ENCODE data around the gene MAGI1.
A peak's percentile ranks its signal among the peaks of the same experiment; 100 is the strongest.
"Not testable (repeated sequence)": the region's sequence is repeated elsewhere in the genome, so short reads cannot be mapped to it uniquely, and the experiment has no call there.

Gene MAGI1

DNA sequence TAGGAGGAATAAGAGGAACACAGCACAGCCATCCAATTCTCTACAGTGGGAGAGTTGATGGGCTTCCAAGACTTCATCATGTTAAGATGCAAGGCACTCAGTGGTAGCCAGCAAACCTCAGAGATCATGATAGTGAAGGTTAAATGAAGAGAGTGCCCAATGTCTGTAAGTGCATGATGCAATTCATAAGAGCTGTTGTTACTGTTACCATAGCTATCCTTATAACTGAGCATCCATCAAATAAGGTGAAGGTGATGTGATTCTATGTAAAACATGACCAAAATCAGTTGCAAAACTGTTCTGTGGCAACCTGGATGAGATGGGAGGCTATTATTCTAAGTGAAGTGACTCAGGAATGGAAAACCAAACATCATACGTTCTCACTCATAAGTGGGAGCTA lies 289.7 kb downstream of the MAGI1 start:
- no peak for DNase-seq (ENCODE audit: low spot score)

DNA sequence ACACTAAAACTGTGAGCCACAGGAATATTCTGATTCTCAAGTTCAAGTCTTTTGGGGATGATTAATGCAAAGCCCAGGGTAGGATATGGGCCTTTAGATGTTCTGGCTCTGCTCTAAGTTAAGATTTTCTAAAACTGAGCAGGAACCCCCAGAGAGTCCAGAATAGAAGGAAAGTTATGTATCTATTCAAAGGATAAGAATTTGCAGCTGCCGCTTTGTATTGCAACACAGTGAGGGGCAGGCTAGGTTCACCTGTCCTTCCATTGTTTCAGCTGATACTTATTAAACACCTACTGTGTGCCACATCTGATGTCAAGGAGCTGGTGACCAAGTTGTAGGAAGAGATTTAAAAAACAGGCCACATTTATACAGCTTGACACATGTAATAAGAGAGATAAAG lies 290.4 kb downstream of the MAGI1 start:
- no peak for DNase-seq (ENCODE audit: low spot score)

DNA sequence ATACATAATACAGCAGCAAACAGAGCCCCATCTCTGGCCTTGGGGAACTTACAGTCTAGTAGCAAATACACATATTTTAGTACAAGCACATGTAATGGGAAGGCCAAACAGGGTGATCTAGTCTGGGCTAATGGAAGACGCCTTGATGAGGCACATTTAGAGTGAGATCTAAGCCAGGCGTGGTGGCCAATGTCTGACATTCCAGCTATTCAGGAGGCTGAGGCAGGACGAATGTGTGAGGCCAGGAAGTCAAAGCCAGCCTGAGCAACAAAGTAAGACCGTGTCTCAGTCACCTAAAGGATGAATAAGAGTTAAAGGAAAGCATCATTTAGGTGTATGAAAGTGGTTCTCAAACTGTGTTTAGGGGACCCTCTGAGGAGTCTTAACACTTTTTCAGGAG lies 291.9 kb downstream of the MAGI1 start:
- no peak for DNase-seq (ENCODE audit: low spot score)

DNA sequence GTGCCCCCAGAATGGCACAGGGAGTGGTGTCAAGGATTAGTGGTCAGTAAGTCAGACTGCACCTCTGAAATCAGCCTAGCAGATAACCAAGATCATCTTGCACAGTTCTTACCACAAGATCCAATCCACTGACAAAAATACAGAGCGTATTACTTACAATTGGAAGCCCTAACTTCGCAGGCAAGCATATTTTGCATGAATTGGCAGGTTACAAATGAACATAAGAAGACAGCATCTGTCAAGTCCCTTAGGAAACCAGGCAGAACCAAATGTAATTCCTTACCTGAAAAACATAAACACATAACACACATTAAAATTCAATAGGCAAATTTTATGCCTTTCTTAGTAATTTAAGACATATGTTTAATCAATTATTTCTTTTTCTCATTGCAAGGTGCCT lies 293.4 kb downstream of the MAGI1 start:
- DNase-seq (ENCODE audit: low spot score), result peak; percentile 79

DNA sequence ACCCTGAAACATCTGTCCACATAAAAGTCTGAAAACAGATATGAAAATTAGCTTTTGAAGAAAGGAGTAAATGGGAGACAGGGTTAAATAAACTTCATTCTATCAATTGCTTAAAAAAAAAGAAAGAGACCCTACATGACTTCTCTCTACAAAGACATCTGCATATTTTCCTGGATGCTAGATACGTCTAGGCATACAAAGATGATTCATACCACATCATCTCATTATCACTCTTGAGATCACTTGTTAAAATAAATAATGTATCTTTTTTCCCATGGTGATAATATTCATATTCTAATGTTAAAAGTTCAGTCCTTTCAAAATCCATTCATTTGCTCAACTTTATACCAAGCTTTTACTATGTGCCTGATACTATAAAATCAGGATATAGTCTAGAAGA lies 295.8 kb downstream of the MAGI1 start:
- no peak for DNase-seq (ENCODE audit: low spot score)

DNA sequence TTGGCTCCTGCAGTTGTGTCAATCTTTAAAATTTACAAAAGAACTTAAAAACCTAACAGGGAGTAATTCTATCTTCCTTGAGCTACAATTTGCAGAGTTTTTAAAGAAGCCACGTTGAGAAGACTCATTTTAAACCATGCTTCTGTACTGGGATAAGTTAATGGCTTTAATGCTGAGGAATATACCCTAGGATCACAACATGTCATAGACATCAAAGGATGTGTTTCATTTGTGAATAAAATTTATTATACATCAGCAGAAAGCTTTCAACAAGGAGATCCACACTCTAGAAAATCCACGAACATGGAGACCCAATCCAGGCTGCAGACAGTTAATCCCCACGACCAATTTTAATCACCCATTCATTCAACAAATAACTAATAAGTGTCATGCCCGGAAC lies 297.2 kb downstream of the MAGI1 start:
- no peak for DNase-seq (ENCODE audit: low spot score)

DNA sequence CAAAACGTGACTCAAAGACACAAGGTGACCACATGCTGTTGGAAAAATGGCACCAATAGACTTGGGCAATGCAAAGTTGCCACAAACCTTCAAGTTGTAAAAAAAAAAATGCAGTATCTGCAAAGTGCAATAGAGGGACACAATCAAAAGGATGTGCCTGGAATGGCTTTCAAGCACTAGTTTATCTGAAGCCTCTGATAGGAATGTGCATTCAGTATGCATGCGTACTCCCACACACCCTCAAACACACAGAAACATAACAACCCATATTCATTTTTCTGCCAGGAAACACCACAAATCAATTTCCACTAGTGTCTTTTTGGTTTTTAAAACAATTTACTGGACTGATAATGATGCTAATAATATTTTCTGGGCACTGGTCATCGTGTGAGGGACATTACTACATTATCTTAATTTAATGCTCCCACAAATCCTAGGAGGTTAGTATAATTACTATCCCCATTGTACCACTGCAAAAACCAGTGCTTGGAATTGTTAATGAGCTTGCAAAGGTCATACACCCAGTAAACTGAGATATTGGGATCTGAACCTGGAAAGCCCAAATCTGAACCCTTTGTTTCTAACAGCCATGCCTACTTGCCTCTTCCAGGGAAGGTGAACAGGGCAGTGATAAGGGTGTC lies 298.7 kb downstream of the MAGI1 start:
- no peak for DNase-seq (ENCODE audit: low spot score)

DNA sequence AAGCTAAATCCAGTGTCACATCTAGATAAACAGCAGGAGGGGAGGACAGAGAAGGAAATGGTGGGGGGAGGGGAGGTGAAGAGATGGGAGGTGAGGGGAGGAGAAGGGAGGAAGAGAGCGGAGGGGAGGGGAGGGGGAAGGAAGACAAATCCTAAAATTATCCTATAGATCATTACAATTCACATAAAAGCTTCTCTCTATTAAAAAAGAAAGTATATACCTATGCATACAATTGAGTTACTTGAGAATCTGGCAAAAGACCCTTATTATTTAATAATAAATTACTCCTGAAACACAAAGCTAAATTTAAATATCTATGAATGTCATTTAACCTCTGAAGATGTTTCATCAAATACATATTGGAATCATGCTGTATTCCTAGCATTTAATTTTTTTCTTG lies 303.9 kb downstream of the MAGI1 start:
- no peak for DNase-seq (ENCODE audit: low spot score)

DNA sequence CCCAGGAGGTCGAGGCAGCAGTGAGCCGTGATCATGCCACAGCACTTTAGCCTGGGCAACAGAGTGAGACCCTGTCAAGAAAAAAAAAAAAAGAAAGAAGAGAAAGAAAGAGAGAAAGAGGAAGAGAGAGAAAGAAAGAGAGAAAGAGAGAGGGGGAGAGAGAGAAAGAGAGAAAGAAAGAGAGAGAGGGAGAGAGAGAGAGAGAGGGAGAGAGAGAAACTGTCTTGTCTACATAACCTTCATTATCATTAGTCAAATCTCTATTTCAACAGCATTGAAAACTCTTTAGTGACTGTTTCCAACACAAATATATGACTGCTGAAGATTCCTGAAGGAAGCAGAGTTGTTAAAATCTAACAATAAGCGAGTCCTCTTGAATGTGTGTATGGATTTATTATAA lies 304.3 kb downstream of the MAGI1 start:
- DNase-seq (ENCODE audit: low spot score), result no peak

DNA sequence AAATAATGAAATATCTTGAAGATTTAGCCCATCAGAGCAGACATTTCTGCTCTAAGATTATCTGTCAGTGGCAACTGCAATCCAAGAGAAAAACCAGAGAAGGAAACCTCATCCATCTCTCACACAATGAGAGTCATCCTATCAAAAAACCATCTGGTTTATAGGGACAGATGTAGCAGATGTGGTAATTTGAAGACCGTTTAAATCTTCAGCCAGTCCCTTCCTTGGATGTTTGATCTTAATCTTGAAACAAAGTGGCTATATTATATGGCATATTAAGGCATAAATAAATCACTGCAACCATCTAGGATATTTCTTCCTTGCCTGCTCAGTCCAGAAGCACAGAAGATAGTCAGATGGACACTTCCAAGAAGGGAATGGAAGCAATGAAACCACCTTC lies 305.3 kb downstream of the MAGI1 start:
- no peak for DNase-seq (ENCODE audit: low spot score)

DNA sequence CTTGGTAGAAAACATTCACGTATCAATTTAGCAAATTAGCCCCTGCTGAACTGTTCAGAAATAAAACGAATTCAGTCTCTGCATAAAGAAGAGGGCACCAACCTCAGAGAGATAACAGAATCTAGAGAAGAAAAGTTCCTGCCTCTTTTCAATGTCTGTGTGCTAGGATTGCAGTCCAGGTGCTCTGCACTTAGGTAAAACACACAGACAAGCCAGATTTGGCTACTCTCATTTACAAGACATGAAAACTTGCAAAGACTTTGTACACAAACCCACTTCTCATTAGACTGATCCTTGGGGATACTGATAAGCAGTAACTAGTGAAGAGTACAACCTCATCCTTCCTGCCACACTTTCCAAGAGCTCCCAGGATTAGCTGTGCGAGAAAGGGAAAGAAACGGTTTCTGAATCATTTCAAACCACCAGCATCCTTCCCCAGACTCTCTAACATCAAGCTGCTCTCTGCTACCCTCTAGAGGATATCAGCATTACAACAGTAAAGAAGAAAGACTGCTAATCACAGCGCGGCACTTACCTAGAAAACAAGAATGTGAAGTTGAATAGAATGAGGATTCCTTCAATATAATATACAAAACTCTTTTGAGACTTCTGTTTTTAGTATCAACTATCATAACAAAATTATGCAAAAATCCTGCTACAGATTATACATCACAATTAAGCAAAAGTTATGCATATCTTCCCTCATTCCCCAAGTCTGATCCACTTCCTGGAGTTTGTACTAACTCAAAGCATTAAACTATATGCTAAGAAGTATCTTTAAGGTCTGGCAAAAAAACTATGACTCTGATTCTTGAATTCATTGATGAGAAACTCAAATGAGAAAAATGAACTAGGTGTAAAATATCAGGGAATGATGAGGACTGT lies 306.4 kb downstream of the MAGI1 start:
- peak; percentile 87 for DNase-seq (ENCODE audit: low spot score)

DNA sequence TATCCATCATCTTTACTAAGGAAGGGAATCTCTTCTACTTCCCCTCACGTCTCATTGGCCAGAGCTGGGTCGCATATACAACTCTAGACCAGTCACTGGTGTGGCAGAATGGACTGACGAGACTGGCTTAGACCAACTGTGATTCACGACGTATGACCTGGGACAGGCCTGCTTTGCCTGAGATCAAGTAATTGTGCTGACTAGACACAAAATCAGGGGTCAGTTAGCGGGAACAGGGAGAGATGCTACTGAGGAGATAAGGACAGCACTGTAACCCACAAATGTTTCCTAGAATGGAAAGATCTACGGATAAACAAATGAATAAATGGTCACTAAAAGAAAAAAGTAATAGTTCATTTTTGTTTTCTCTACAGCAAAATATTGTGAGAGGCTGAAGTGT lies 308.3 kb downstream of the MAGI1 start:
- no peak for DNase-seq (ENCODE audit: low spot score)

DNA sequence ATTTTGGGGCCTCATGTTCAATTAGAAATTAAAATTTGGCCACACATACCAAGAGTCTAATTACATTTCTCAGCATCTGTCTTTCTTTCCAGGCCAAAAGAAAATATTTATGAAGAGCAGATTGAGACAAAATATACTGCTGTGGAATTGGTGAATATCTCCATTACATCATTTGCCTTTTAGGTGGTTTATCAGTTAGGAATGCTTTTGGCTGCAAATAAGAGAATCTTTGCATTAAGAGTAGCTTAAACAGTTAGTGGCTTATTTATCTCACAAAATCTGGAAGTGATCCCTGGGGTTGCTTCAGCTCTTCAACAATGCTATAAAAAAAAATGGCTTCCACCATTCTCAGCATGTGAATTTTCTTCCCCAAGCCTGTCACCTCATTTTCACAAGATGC lies 308.7 kb downstream of the MAGI1 start:
- DNase-seq (ENCODE audit: low spot score), result no peak

DNA sequence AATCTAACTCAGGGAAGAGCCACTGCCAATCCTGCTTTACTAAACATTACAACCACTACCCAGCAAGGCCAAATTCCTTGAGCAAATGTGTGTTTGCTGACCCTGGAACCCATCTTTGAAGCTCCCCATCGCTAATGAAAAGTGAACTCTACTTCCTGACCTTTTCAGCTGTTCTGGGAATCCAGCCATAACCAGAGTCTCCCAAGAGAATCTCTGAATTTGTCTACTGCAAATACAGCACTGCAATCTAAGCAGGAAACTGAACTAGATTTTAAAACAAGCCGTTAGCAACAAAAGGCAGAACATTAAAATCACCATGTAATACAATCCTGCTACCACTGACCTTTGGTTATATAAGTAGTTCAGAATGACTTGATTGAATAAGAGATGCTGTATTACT lies 309.2 kb downstream of the MAGI1 start:
- no peak for DNase-seq (ENCODE audit: low spot score)

DNA sequence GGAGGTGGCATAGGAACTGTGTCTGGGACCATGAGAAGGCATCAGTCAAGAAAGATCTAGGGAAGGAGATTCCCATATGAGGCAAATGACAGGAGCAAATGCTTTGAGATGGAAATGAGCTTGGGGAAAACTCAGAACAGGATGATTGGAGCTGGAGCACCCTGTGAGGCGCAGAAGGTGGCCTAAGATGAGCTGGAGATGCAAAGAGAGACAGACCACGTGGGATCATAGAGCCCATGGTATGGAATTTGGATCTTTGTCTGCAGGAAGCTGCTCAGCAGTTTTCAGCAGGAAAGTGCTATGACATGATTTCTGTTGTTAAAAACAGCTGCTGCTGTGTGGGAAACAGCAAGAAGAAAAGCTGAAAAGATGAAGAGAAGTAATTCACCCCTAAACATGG lies 310.6 kb downstream of the MAGI1 start:
- DNase-seq (ENCODE audit: low spot score), result no peak

DNA sequence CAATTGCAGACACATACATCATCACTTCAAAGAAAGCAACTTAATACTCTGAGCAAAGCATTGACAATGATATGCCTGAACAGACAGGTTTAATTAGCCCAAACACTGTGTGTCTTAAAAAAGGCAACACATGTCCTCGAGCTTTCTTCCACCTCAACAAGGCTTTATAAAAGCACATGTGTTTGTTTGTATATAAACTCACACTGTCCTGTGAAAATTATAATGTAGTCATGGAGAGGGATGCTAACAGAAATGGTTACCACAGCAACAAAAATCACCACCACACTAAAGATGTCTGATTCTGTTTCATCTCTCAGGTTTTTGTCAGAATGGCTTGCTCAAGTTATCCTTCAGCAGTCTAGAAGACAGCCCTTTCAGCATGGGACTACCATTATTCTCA lies 314.7 kb downstream of the MAGI1 start:
- DNase-seq (ENCODE audit: low spot score), result no peak

DNA sequence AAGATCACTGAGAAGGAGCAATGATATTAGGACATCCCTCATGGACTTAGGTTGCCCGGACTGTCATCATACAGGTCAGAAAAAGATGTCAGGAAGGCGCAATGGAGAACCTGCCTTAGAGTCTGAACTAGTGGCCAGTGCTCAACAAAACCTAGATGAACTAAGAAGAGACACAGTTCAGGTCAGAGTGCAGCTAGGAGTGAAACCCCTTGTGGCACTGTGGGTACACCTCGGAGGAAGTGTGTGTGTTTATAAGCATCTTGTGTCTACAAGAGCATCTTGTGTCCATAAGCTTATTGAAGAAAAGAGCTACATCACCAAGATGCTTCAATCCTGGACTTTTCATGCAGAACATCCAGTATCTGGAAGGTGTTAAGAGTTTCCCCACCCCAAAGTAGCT lies 315.7 kb downstream of the MAGI1 start:
- DNase-seq (ENCODE audit: low spot score), result no peak

DNA sequence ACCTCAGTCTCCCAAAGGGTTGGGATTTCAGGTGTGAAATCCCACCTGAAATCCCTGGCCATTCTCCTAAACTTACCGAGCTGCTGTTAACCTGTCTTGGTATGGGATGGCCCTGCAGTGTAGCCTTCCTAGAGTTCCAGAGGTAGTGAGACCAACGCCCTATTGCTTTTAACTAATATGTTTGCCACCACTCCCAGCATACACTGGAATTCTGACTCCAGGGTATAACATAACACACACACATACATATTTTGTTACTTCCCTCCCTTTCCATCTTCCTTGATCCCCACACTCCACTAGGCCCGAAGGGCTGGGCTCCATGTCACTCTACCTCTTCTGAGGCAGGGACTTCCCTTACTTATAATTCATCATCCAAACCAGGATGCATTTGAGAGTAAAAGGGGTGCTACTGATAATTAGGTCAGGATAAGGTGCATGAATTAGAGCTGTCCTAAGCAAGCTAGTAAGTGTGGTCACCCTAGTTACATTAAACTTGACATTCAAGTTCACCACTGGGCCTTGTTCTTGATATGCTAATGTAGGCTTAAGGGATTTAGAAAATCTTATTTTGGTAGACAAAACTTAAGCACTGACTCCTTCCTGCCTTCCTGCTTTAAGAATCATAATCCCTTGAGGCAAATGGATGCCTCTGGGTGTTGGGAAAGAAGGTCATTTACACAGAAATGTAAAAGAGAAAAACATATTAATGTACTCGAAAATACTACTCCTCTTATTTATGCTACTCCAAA lies 317.6 kb downstream of the MAGI1 start:
- DNase-seq (ENCODE audit: low spot score), result no peak

DNA sequence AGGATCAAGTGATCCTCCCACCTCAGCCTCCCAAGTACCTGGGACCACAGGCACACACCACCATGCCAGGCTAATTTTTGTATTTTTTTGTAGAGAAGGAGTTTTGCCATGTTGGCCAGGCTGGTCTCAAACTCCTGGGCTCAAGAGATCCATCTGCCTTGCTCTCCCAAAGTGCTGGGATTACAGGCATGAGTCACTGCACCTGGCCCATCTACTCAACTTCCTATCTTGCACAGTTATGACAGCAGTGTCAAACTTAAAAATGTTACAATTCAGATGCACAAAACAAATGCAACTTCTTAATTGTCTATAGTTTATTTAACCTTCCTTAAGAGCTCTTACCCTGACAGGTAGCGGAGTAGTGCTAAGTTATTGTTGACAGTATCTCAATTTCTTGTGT lies 319.1 kb downstream of the MAGI1 start:
- not testable (repeated sequence) for DNase-seq (ENCODE audit: low spot score)

DNA sequence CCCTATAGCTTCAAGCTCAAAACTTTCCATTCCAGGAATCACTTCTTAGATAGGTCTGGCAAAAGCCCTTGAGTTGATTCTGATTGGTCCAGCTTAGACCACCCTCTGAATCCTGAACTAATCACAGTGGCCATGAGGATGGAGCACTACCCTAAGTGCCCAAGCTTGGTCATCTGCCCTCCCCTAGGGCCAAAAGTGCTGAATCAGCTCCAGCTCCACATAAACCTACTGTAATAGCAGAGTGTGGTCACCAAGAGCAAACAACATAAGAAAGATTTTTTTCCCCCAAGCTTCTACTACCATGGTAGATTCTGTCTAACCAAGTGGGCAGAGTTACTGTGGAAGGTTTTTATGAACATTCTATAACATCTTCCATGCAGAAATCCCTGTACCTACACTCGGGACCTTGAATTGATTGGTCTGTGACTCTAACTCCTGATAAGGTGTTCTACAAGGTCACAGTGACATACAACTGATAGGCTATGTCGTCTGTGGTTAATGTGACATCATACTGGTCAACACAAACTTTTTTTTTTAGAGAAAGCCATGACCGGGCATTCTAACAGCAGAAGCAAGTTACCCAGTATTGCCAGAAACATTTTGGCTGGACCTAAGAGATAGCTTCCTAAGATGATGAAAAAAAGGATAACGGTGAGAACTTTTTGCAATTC lies 320.9 kb downstream of the MAGI1 start:
- no peak for DNase-seq (ENCODE audit: low spot score)

DNA sequence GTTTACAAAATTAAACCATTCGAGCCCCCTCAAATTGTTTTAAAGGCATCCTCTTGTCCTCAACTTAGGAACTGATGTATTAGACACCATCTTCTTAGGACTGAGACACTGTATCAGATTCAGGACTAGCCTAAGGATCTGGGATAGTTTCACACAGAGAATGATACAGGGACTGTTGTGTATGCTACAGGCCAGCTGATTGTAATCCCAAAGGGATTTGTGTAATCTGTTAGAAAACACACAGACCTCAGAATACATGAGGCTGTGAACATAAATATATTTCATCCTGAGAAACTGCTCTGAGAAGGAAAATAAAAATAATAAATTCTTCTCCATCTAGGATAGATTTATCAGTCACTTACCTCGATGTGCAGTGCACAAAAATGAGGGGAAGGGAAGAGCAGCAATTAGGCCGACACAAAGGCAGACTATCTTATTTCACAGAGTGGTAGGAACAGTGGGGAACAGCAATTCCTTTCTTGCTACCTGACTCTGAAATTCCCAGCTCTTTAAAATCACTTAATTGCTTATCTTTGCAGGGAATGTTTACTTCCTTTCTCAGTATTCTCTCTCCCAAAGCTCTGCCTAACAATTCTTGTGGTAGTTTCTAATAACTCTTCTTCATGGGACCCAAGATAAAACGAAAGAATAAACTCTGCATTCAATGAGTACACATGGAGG lies 322.5 kb downstream of the MAGI1 start:
- DNase-seq (ENCODE audit: low spot score), result no peak

DNA sequence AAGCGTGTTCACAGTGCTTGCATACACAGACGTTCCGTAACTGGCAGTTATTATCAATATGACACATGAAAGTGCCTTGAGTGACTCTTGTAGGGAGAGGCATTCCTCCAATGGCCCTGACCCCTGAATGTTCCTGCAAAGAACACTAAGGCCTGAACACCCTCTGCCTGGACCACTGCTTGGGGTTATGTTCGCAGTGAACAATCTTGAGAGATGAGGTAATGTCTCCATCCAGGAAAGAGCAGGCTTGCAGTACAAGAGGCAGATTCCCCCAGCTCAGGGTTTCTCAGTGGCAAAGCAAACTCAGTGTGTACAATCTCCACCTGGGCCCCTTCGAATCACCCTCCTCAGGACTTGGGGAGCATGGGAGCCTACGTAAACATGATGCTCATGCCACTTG lies 324.6 kb downstream of the MAGI1 start:
- no peak for DNase-seq (ENCODE audit: low spot score)

Data from cerebellar cortex (tissue), 1 donor.